Naive thymus-derived CD8-positive, alpha-beta T cell (primary cell): ENCODE measurements around the gene CDC16. TPM values are rescaled to one million over a fixed set of nuclear protein-coding genes. Genes with fewer than 3 reads are reported as not detected.
A peak's percentile ranks its signal among the peaks of the same experiment; 100 is the strongest.
"Not testable (repeated sequence)": the region's sequence is repeated elsewhere in the genome, so short reads cannot be mapped to it uniquely, and the experiment has no call there.

ENCODE experiments used
- ATAC-seq, 2 donors: fragments of 150-1000 bp; cut with Tn5 transposase in 1 of 2; sonication (Bioruptor Pico), chemical (Tn5 transposase) in 1 of 2; 1 replicate in 1 of 2; 2 replicates in 1 of 2; pipeline ENCODE4 v1.10.0; 2021; ENCODE audit warnings: mild to moderate bottlenecking in 2 of 2, moderate library complexity in 2 of 2
- POLR2A ChIA-PET: fragments of 350-600 bp; sonication (Branson Sonifier 250); formaldehyde crosslinking; loops from one replicate; lab custom pipeline; 2021; ENCODE audit warnings: antibody characterized with exemption; lab: Charles Lee
- DNase-seq, 10 donors: peaks; one replicate each; pipeline versions ENCODE4 v3.0.0 to v3.0.0-alpha.2; 2020 to 2022
- H3K27ac Mint-ChIP-seq, 10 donors: one replicate each; pipeline ENCODE4 v1.8.0; 2020 to 2022; ENCODE audit warnings: mild to moderate bottlenecking in 10 of 10, mixed read lengths in 10 of 10, moderate library complexity in 4 of 10, inconsistent platforms in 1 of 10
- H3K27me3 Mint-ChIP-seq, 5 donors: one replicate each; pipeline ENCODE4 v1.8.0; 2021 to 2022; ENCODE audit warnings: mixed read lengths in 5 of 5
- H3K36me3 Mint-ChIP-seq, 3 donors: one replicate each; pipeline ENCODE4 v1.8.0; 2020 to 2022; ENCODE audit warnings: mixed read lengths in 3 of 3, mild to moderate bottlenecking in 2 of 3, inconsistent platforms in 1 of 3
- H3K4me1 Mint-ChIP-seq, 4 donors: one replicate each; pipeline ENCODE4 v1.8.0; 2021 to 2022; ENCODE audit warnings: mixed read lengths in 4 of 4
- H3K4me3 Mint-ChIP-seq, 10 donors: one replicate each; pipeline ENCODE4 v1.8.0; 2020 to 2022; ENCODE audit warnings: mild to moderate bottlenecking in 10 of 10, mixed read lengths in 10 of 10, moderate library complexity in 6 of 10, inconsistent platforms in 1 of 10
- H3K9me3 Mint-ChIP-seq, 9 donors: one replicate each; pipeline ENCODE4 v1.8.0; 2020 to 2022; ENCODE audit warnings: mixed read lengths in 9 of 9, mild to moderate bottlenecking in 3 of 9, inconsistent platforms in 1 of 9, moderate library complexity in 1 of 9
- polyA plus RNA-seq, 3 donors: library from polyadenylated mRNA; unstranded; fragments of 300-500 nt; fragmentation: Illumina TruSeq; gene quantifications; one replicate each; pipeline ENCODE4 v1.2.3, GENCODE V29; 2021
- total RNA-seq, 8 experiments: library from RNA in 2 of 8; stranded (reverse) in 2 of 8; gene quantifications; one replicate each; pipeline ENCODE4 v1.2.3 and lab custom pipeline; 2021 to 2026

CDC16 gene
- total and polyA plus RNA-seq, 5 experiments from 2014 or later: 12.9 to 143 (median 19.6) TPM

GRCh38 chr13:114248011-114248410 lies 13.3 kb downstream of the CDC16 start:
- H3K36me3 Mint-ChIP-seq: peaks cover 10 to 93% (median 45%) of the 10 kb centered on the region in 3 donors
- POLR2A ChIA-PET: no interaction called here
- H3K27me3 Mint-ChIP-seq: no peaks in the 10 kb centered on the region
- no peaks in the 10 kb centered on the region for H3K9me3 Mint-ChIP-seq
- no peak for ATAC-seq
- H3K4me1 Mint-ChIP-seq: peaks cover 3 to 9% (median 5%) of the 10 kb centered on the region in 4 donors
- no peak overlapping the region for H3K4me3 Mint-ChIP-seq
- no peak overlapping the region for H3K27ac Mint-ChIP-seq
- DNase-seq: no peak

- Mint-ChIP-seq H3K9me3 (no peaks in the 10 kb centered on the region), H3K4me1 (peaks cover 2 to 9% (median 5%) of the 10 kb centered on the region in 4 donors), H3K4me3 (no peak overlapping the region), H3K36me3 (peaks cover 10 to 92% (median 38%) of the 10 kb centered on the region in 3 donors), H3K27me3 (no peaks in the 10 kb centered on the region), H3K27ac (no peak overlapping the region)
- POLR2A ChIA-PET: interaction anchor here (0.7 kb wide), 1 partner anchor 605 kb away, joined by 4 read pairs; no protein-coding TSS in a partner anchor
- no peak for ATAC-seq
- no peak for DNase-seq
Measured at GRCh38 chr13:114249077-114249476, 14.4 kb downstream of the CDC16 start.

- H3K4me1 Mint-ChIP-seq, POLR2A ChIA-PET, H3K27me3 Mint-ChIP-seq, H3K9me3 Mint-ChIP-seq, H3K4me3 Mint-ChIP-seq, DNase-seq, ATAC-seq: not testable (repeated sequence)
- Mint-ChIP-seq H3K36me3 (peaks cover 2 to 90% (median 24%) of the 10 kb centered on the region in 3 donors), H3K27ac (peak overlapping the region in 3 of 10 donors; percentile 3 to 57 (median 33))
Measured at GRCh38 chr13:114251639-114252440, 17.1 kb downstream of the CDC16 start.

- Mint-ChIP-seq H3K27ac (peak overlapping the region in 4 of 10 donors; percentile 2 to 35 (median 4)), H3K4me1 (peaks cover 15 to 25% (median 16%) of the 10 kb centered on the region in 4 donors), H3K36me3 (peaks cover 0 to 93% (median 15%) of the 10 kb centered on the region in 3 donors), H3K27me3 (no peaks in the 10 kb centered on the region), H3K4me3 (no peak overlapping the region), H3K9me3 (no peaks in the 10 kb centered on the region)
- DNase-seq (no peak), ATAC-seq (no peak)
- POLR2A ChIA-PET: interaction anchor here (0.6 to 1.1 kb wide), 4 partner anchors 25 to 62 kb away, joined by 3 to 7 read pairs (median 4); partner anchors contain the start of gene UPF3A
Measured at GRCh38 chr13:114256547-114256946, 21.9 kb downstream of the CDC16 start.

GRCh38 chr13:114257014-114257413 lies 22.3 kb downstream of the CDC16 start:
- POLR2A ChIA-PET: interaction anchor here (0.6 to 1.1 kb wide), 4 partner anchors 25 to 62 kb away, joined by 3 to 7 read pairs (median 4); partner anchors contain the start of gene UPF3A
- no peak overlapping the region for H3K27ac Mint-ChIP-seq
- no peaks in the 10 kb centered on the region for H3K9me3 Mint-ChIP-seq
- H3K27me3 Mint-ChIP-seq: no peaks in the 10 kb centered on the region
- ATAC-seq: no peak
- no peak for DNase-seq
- no peak overlapping the region for H3K4me3 Mint-ChIP-seq
- H3K4me1 Mint-ChIP-seq: peaks cover 14 to 30% (median 17%) of the 10 kb centered on the region in 4 donors
- H3K36me3 Mint-ChIP-seq: peaks cover 0 to 92% (median 14%) of the 10 kb centered on the region in 3 donors

GRCh38 chr13:114258589-114258988 lies 23.9 kb downstream of the CDC16 start:
- H3K36me3 Mint-ChIP-seq: peaks cover 2 to 91% (median 25%) of the 10 kb centered on the region in 3 donors
- peaks cover 18 to 46% (median 31%) of the 10 kb centered on the region in 4 donors for H3K4me1 Mint-ChIP-seq
- no peak overlapping the region for H3K27ac Mint-ChIP-seq
- DNase-seq: no peak
- no peaks in the 10 kb centered on the region for H3K9me3 Mint-ChIP-seq
- POLR2A ChIA-PET: interaction anchor here (1.1 kb wide), 1 partner anchor 23 kb away, joined by 5 read pairs; the partner anchor contains the start of gene UPF3A
- no peak overlapping the region for H3K4me3 Mint-ChIP-seq
- H3K27me3 Mint-ChIP-seq: no peaks in the 10 kb centered on the region
- ATAC-seq: no peak

- POLR2A ChIA-PET: interaction anchor here (0.5 to 0.7 kb wide), 2 partner anchors 15 to 31 kb away, joined by 3 to 5 read pairs; no protein-coding TSS in a partner anchor
- ATAC-seq: no peak
- DNase-seq: no peak
- Mint-ChIP-seq H3K4me1 (peaks cover 18 to 53% (median 33%) of the 10 kb centered on the region in 4 donors), H3K9me3 (no peaks in the 10 kb centered on the region), H3K36me3 (peaks cover 4 to 91% (median 27%) of the 10 kb centered on the region in 3 donors), H3K4me3 (no peak overlapping the region), H3K27me3 (no peaks in the 10 kb centered on the region), H3K27ac (no peak overlapping the region)
Measured at GRCh38 chr13:114259374-114259773, 24.7 kb downstream of the CDC16 start.

- Mint-ChIP-seq H3K4me3 (no peak overlapping the region), H3K27ac (peak overlapping the region in 4 of 10 donors; percentile 24 to 79 (median 59)), H3K9me3 (no peaks in the 10 kb centered on the region), H3K27me3 (no peaks in the 10 kb centered on the region), H3K36me3 (peaks cover 4 to 91% (median 30%) of the 10 kb centered on the region in 3 donors), H3K4me1 (peaks cover 18 to 58% (median 32%) of the 10 kb centered on the region in 4 donors)
- ATAC-seq: no peak
- POLR2A ChIA-PET: interaction anchor here (0.5 to 0.7 kb wide), 2 partner anchors 15 to 31 kb away, joined by 3 to 5 read pairs; no protein-coding TSS in a partner anchor
- DNase-seq: no peak
Measured at GRCh38 chr13:114259974-114260373, 25.3 kb downstream of the CDC16 start.

- peaks cover 18 to 64% (median 32%) of the 10 kb centered on the region in 4 donors for H3K4me1 Mint-ChIP-seq
- H3K27me3 Mint-ChIP-seq: no peaks in the 10 kb centered on the region
- peak overlapping the region in 7 of 10 donors; percentile 4 to 79 (median 53) for H3K27ac Mint-ChIP-seq
- ATAC-seq (no peak), DNase-seq (no peak)
- POLR2A ChIA-PET: no interaction called here
- peak overlapping the region in 2 of 10 donors; percentile 19 to 30 for H3K4me3 Mint-ChIP-seq
- no peaks in the 10 kb centered on the region for H3K9me3 Mint-ChIP-seq
- peaks cover 4 to 92% (median 32%) of the 10 kb centered on the region in 3 donors for H3K36me3 Mint-ChIP-seq
Measured at GRCh38 chr13:114260814-114261213, 26.1 kb downstream of the CDC16 start.

GRCh38 chr13:114261328-114261965 lies 26.8 kb downstream of the CDC16 start:
- H3K36me3 Mint-ChIP-seq: peaks cover 4 to 92% (median 38%) of the 10 kb centered on the region in 3 donors
- H3K27ac Mint-ChIP-seq: peak overlapping the region in 9 of 10 donors; percentile 4 to 83 (median 53)

GRCh38 chr13:114263578-114263977 lies 28.9 kb downstream of the CDC16 start:
- POLR2A ChIA-PET: no interaction called here
- Mint-ChIP-seq H3K27me3 (no peaks in the 10 kb centered on the region), H3K36me3 (peaks cover 4 to 92% (median 39%) of the 10 kb centered on the region in 3 donors), H3K4me3 (peak overlapping the region in 8 of 10 donors; percentile 0 to 76 (median 60)), H3K4me1 (peaks cover 18 to 77% (median 41%) of the 10 kb centered on the region in 4 donors), H3K27ac (peak overlapping the region; percentile 53 to 94 (median 84)), H3K9me3 (peaks cover 0 to 4% (median 0%) of the 10 kb centered on the region in 9 donors)
- DNase-seq (peak in 2 of 10 donors; percentile 15 to 54), ATAC-seq (peak; percentile 60 to 72)

More at GRCh38 chr13:114261328-114261965, 26.8 kb downstream of the CDC16 start:
- Mint-ChIP-seq H3K4me1 (peaks cover 18 to 65% (median 32%) of the 10 kb centered on the region in 4 donors), H3K27me3 (no peaks in the 10 kb centered on the region), H3K4me3 (peak overlapping the region in 3 of 10 donors; percentile 15 to 22 (median 19)), H3K9me3 (no peaks in the 10 kb centered on the region)
- ATAC-seq (no peak), DNase-seq (no peak)
- POLR2A ChIA-PET: no interaction called here

- H3K4me3 Mint-ChIP-seq, POLR2A ChIA-PET: not testable (repeated sequence)
- peak overlapping the region in 2 of 10 donors; percentile 33 to 71 for H3K27ac Mint-ChIP-seq
Measured at GRCh38 chr13:114264313-114264712, 29.6 kb downstream of the CDC16 start.

More at GRCh38 chr13:114264313-114264712, 29.6 kb downstream of the CDC16 start:
- DNase-seq, H3K27me3 Mint-ChIP-seq, ATAC-seq, H3K9me3 Mint-ChIP-seq: not testable (repeated sequence)
- Mint-ChIP-seq H3K4me1 (peaks cover 18 to 83% (median 43%) of the 10 kb centered on the region in 4 donors), H3K36me3 (peaks cover 4 to 91% (median 42%) of the 10 kb centered on the region in 3 donors)
